OCI-LY1 (cell line): Measurements from ENCODE around the gene TMEM151A.
A peak's percentile ranks its signal among the peaks of the same experiment; 100 is the strongest.

Source experiments
- H2AFZ ChIP-seq: fragments of 200-600 bp; sonication (generic), shearing (Covaris generic); 2 replicates; pipeline ENCODE4 v1.6.0; 2014; ENCODE audit warnings: antibody characterized with exemption, mild to moderate bottlenecking, low read length
- H3F3A ChIP-seq: fragments of 200-600 bp; sonication (generic), shearing (Covaris generic); 2 replicates; pipeline ENCODE4 v1.6.0; 2014; ENCODE audit warnings: mild to moderate bottlenecking, antibody characterized with exemption, low read length, moderate library complexity; ENCODE audit not compliant: insufficient read depth
- H3K27ac ChIP-seq: fragments of 200-600 bp; sonication (generic); 2 replicates; pipeline ENCODE4 v1.5.1; 2014; ENCODE audit warnings: low read length, mixed run types, mild to moderate bottlenecking, low read depth; ENCODE audit not compliant: poor library complexity, severe bottlenecking
- H3K27me3 ChIP-seq: fragments of 200-600 bp; sonication (generic); 2 replicates; pipeline ENCODE4 v1.6.0; 2014; ENCODE audit warnings: antibody characterized with exemption, mild to moderate bottlenecking, low read length, moderate library complexity; ENCODE audit not compliant: insufficient read depth
- H3K36me3 ChIP-seq: fragments of 200-600 bp; sonication (generic); 2 replicates; pipeline ENCODE4 v1.6.1; 2014; ENCODE audit warnings: mild to moderate bottlenecking, antibody characterized with exemption, low read length, moderate library complexity, mixed read lengths; ENCODE audit not compliant: insufficient read depth
- H3K4me1 ChIP-seq: fragments of 200-600 bp; sonication (generic); 2 replicates; pipeline ENCODE4 v1.5.1; 2014; ENCODE audit warnings: mild to moderate bottlenecking, low read length, moderate library complexity; ENCODE audit not compliant: insufficient read depth, severe bottlenecking
- H3K4me2 ChIP-seq: fragments of 200-600 bp; sonication (generic), shearing (Covaris generic); 2 replicates; pipeline ENCODE4 v1.6.1; 2014; ENCODE audit warnings: low read length
- H3K4me3 ChIP-seq: fragments of 200-600 bp; sonication (generic); 2 replicates; pipeline ENCODE4 v1.5.1; 2014; ENCODE audit warnings: low read length, low read depth, mild to moderate bottlenecking, mixed read lengths; ENCODE audit not compliant: poor library complexity, severe bottlenecking
- H3K79me2 ChIP-seq: fragments of 200-600 bp; shearing (Covaris generic); 2 replicates; pipeline ENCODE4 v1.6.1; 2016; ENCODE audit warnings: mixed run types, low read length, mixed read lengths; ENCODE audit not compliant: insufficient read depth
- H3K9ac ChIP-seq: fragments of 200-600 bp; sonication (generic), shearing (Covaris generic); 2 replicates; pipeline ENCODE4 v1.6.1; 2014; ENCODE audit warnings: mild to moderate bottlenecking, low read length, mixed read lengths
- H3K9me2 ChIP-seq: fragments of 200-600 bp; sonication (generic), shearing (Covaris generic); 2 replicates; pipeline ENCODE4 v1.6.1; 2014; ENCODE audit warnings: low read depth, mild to moderate bottlenecking, low read length, mixed read lengths
- H3K9me3 ChIP-seq: fragments of 200-600 bp; shearing (Covaris generic); 2 replicates; pipeline ENCODE4 v1.6.1; 2014; ENCODE audit warnings: low read length, mixed read lengths
- H4K20me1 ChIP-seq: fragments of 200-600 bp; sonication (generic), shearing (Covaris generic); 2 replicates; pipeline ENCODE4 v1.6.0; 2016; ENCODE audit warnings: mild to moderate bottlenecking, low read length; ENCODE audit not compliant: insufficient read depth
- EZH2 ChIP-seq: fragments of 200-600 bp; sonication (generic), shearing (Covaris generic); IDR thresholded peaks from 2 replicates; pipeline ENCODE4 v1.8.0; 2017; ENCODE audit warnings: borderline replicate concordance, mixed run types, mild to moderate bottlenecking, antibody characterized with exemption, low read length, moderate library complexity, mixed read lengths
- TF ChIP-seq, protein P1 (sequence below): fragments of 200-600 bp; sonication (generic), shearing (Covaris generic); IDR thresholded peaks from 2 replicates; pipeline ENCODE4 v1.5.1; 2017; ENCODE audit warnings: mild to moderate bottlenecking, antibody characterized with exemption, low read length, moderate library complexity, mixed read lengths

Gene TMEM151A

DNA sequence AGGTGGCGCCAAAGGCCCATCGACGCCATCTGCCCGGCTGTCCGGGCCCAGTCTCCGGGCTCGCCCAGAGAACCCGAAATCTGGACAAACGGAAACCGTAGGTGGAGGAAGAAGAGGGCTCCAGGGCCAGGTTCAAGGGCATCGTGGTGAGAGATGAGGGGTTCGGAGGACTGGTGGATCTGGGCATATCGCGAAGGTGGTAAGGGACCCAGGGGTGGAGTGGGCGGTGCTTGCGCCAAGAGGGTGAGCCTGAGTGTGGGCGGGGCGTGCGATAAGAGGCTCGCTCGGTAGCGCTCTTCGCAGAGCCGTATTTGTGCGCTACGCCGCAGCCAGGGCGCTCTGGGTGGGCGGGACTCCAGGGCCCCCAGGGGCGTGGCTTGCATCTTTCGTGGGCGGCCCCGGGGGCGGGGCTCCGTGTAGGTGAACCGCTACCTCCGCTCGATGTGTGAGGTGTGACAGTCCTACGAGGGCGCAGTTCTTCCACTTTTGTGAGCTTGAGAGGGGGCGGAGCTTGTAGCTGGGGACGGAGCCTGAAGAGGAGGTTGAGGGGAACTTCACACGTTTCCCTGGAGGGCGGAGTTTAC is 20.4 kb downstream of the TMEM151A start:
- Histone ChIP-seq H3K9me2 (no peaks in the 10 kb centered on the region), H3K27ac (peak overlapping the region; percentile 71), H3K4me1 (peaks cover 20% of the 10 kb centered on the region), H3K27me3 (no peaks in the 10 kb centered on the region), H3K79me2 (no peaks in the 10 kb centered on the region), H3K4me2 (peak overlapping the region; percentile 97), H4K20me1 (no peaks in the 10 kb centered on the region), H3K4me3 (peak overlapping the region; percentile 70), H3K9me3 (no peaks in the 10 kb centered on the region), H3F3A (no peaks in the 10 kb centered on the region), H3K9ac (peak overlapping the region; percentile 71), H2AFZ (peak overlapping the region; percentile 76; the same call in 1 of the 2 replicates), H3K36me3 (no peaks in the 10 kb centered on the region)
- TF ChIP-seq EZH2 = no peak
- TF ChIP-seq, protein P1, sequence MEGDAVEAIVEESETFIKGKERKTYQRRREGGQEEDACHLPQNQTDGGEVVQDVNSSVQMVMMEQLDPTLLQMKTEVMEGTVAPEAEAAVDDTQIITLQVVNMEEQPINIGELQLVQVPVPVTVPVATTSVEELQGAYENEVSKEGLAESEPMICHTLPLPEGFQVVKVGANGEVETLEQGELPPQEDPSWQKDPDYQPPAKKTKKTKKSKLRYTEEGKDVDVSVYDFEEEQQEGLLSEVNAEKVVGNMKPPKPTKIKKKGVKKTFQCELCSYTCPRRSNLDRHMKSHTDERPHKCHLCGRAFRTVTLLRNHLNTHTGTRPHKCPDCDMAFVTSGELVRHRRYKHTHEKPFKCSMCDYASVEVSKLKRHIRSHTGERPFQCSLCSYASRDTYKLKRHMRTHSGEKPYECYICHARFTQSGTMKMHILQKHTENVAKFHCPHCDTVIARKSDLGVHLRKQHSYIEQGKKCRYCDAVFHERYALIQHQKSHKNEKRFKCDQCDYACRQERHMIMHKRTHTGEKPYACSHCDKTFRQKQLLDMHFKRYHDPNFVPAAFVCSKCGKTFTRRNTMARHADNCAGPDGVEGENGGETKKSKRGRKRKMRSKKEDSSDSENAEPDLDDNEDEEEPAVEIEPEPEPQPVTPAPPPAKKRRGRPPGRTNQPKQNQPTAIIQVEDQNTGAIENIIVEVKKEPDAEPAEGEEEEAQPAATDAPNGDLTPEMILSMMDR = peak; percentile 97; the same call in 1 of the 2 replicates

DNA sequence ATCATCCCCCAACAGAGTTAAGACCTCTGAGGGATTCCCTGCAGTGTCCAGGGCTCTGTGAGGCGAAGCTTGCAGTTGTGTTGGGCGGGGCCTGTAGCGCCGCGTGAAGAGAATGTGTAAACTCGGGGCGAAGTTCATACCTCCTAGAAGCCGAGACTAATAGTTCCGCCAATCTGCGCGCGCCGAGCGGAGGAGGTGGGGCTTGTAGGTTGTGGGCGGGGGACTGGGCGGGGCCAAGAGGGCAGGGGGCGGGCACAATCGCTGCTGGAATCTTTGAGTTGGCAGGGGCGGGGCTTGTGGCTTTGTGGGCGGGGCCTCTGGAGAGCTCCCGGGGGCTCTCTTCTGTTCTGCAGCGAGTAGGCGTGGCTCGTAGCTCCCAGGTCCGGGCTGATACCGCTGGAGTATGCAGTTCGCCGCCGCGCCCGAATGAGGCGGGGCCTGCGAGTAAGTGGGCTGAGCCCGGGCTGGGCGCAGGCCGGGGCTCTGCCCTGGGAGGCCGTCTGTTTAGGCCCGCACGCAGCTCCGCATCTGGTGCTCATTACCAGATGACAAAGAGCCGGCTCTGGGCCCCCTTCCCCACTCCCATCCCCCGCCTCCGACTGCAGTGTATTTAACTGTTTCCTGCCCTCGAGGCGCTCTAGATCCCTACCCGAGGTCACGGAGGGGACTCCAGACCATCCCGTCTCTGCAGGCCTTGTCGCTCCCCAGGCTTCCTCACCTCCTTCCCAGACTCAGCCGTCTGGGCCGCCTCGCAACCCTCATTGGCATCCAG is 21.0 kb downstream of the TMEM151A start:
- Histone ChIP-seq H3K4me1 (peaks cover 27% of the 10 kb centered on the region), H3K9me3 (no peaks in the 10 kb centered on the region), H3K9ac (peak overlapping the region; percentile 53; the same call in 1 of the 2 replicates), H3K4me3 (peak overlapping the region; percentile 70), H3F3A (no peaks in the 10 kb centered on the region), H3K27ac (peak overlapping the region; percentile 71), H3K36me3 (no peaks in the 10 kb centered on the region), H2AFZ (no peak overlapping the region), H3K27me3 (no peaks in the 10 kb centered on the region), H3K4me2 (peak overlapping the region; percentile 97), H4K20me1 (no peaks in the 10 kb centered on the region), H3K79me2 (no peaks in the 10 kb centered on the region), H3K9me2 (no peaks in the 10 kb centered on the region)
- TF ChIP-seq EZH2 = no peak
- TF ChIP-seq, protein P1 = no peak

DNA sequence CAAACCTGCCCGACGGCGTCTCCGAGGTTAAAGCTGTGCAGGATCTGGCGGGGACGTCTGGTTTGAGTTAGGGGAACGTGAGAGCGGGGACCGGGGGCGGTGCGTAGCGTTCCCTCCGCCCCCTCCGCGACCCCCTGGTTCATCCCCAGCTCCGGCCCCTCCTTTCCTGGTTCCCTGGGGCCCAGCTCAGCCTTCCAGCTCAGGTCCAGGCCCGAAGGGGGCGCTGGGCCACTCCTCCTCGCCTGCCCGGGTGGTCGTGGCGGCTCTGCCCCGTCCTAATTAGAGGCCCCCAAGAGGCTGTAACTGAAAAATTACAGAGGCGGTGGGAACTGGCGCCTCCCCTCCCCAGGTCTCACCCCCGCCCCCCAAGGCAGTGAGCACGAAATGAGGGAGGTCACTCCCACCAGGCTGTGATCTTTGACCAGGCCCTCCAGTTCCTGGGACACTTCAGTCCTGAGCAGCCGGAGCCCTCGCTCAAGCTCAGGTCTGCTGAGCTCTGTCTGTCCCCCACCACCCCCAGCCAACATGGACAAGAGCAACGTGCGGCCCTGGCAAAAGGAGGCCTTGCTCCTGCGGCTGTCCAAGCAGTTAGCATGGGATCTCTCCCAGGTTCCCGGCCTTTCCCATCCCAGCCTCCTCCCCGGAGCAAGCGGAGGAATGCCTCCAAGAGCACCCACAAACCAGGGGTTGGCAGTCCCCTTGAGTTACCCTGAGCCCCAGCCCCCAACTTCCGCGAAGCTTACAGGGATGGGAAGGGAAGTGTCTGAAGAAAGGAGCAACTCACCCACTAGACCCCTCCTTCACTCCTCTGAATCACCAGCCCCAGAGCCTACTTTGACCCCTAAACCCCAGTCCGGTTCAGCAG is 21.9 kb downstream of the TMEM151A start:
- peaks cover 35% of the 10 kb centered on the region for H3K4me1 ChIP-seq
- no peaks in the 10 kb centered on the region for H3K27me3 ChIP-seq
- peak overlapping the region; percentile 44; the same call in 1 of the 2 replicates for H3K9ac ChIP-seq

More for the DNA sequence above, 21.9 kb downstream of the TMEM151A start:
- H2AFZ ChIP-seq = no peak overlapping the region
- no peaks in the 10 kb centered on the region for H4K20me1 ChIP-seq
- H3K79me2 ChIP-seq = no peaks in the 10 kb centered on the region
- no peaks in the 10 kb centered on the region for H3K36me3 ChIP-seq
- H3K9me3 ChIP-seq = no peaks in the 10 kb centered on the region
- no peak for TF ChIP-seq EZH2
- TF ChIP-seq, protein P1 = no peak
- peak overlapping the region; percentile 73 for H3K4me2 ChIP-seq
- no peaks in the 10 kb centered on the region for H3F3A ChIP-seq
- H3K9me2 ChIP-seq = no peaks in the 10 kb centered on the region
- no peak overlapping the region for H3K27ac ChIP-seq
- peak overlapping the region; percentile 52 for H3K4me3 ChIP-seq
